HCT116 (cell line): ENCODE data around the gene HLCS. TPM values are rescaled to one million over a fixed set of nuclear protein-coding genes. Genes with fewer than 3 reads are reported as not detected.

Source experiments
- ATAC-seq: fragments of 200-7000 bp; cut with Tn5 transposase; 2 replicates; pipeline ENCODE4 v1.9.1; 2020; ENCODE audit warnings: mild to moderate bottlenecking, moderate library complexity
- BruUV-seq: library from RNA; stranded (reverse); fragments of 400-500 nt; replicated peaks from 2 replicates; lab custom pipeline; 2021; lab: Mats Ljungman, UMichigan
- CTCF ChIA-PET: fragments of 300-600 bp; sonication (Branson Sonifier 250); formaldehyde crosslinking; loops from one replicate; lab custom pipeline; 2021; ENCODE audit warnings: antibody characterized with exemption; lab: Charles Lee
- POLR2A ChIA-PET: fragments of 300-600, 350-600 bp; sonication (Branson Sonifier 250); formaldehyde crosslinking; loops from one replicate; lab custom pipeline; 2021; ENCODE audit warnings: antibody characterized with exemption; lab: Charles Lee
- RAD21 ChIA-PET, 2 experiments: fragments of 300-600 bp; sonication (Branson Sonifier 250); formaldehyde crosslinking; loops; one replicate each; lab custom pipeline; 2023; ENCODE audit warnings: low total read pairs in 2 of 2; ENCODE audit not compliant: uncharacterized antibody in 2 of 2, unreplicated experiment in 2 of 2, low non-redundant PET in 1 of 2; lab: Charles Lee
- DNase-seq: peaks from one replicate; pipeline ENCODE4 v3.0.0-alpha.2; 2010; ENCODE audit warnings: low read depth, low spot score
- H2AFZ ChIP-seq: fragments of 200-600 bp; shearing (Covaris generic), sonication (generic); 2 replicates; pipeline ENCODE4 v1.6.1; 2017; ENCODE audit warnings: low read depth, mixed run types, mixed read lengths, antibody characterized with exemption, low read length; ENCODE audit not compliant: poor library complexity, severe bottlenecking
- H3K27ac ChIP-seq: 2 replicates; pipeline ENCODE4 v1.5.1; 2012; ENCODE audit warnings: low read depth, low read length
- H3K27me3 ChIP-seq: fragments of 200-600 bp; sonication (generic); 2 replicates; pipeline ENCODE4 v1.6.1; 2016; ENCODE audit warnings: mixed run types, low read length, mixed read lengths; ENCODE audit not compliant: insufficient read depth
- H3K36me3 ChIP-seq, 2 experiments: fragments of 200-500 bp in 1 of 2; fragments of 200-600 bp in 1 of 2; sonication (Bioruptor generic) in 1 of 2; sonication (generic) in 1 of 2; 2 replicates each; pipeline versions ENCODE4 v1.5.1 to v1.6.1; 2014 to 2016; ENCODE audit warnings: low read length in 2 of 2, inconsistent platforms in 1 of 2, mixed read lengths in 1 of 2, mixed run types in 1 of 2; ENCODE audit not compliant: insufficient read depth in 2 of 2, control insufficient read depth in 1 of 2
- H3K4me1 ChIP-seq, 2 experiments: fragments of 200-600 bp in 1 of 2; sonication (generic) in 1 of 2; 2 replicates each; pipeline versions ENCODE4 v1.5.1 to v1.6.1; 2012 to 2017; ENCODE audit warnings: low read length in 2 of 2, inconsistent platforms in 1 of 2, mild to moderate bottlenecking in 1 of 2, mixed read lengths in 1 of 2, mixed run types in 1 of 2, moderate library complexity in 1 of 2; ENCODE audit not compliant: insufficient read depth in 2 of 2, control insufficient read depth in 1 of 2
- H3K4me2 ChIP-seq: fragments of 200-600 bp; sonication (generic); 2 replicates; pipeline ENCODE4 v1.6.1; 2017; ENCODE audit warnings: mixed run types, low read length, mixed read lengths
- H3K4me3 ChIP-seq, 2 experiments: fragments of 200-600 bp in 1 of 2; sonication (generic) in 1 of 2; replicated peaks in 1 of 2; 2 replicates each; pipeline ENCODE4 v1.5.1; 2011 to 2016; ENCODE audit warnings: low read length in 2 of 2, control low read depth in 1 of 2, low read depth in 1 of 2, mild to moderate bottlenecking in 1 of 2, mixed read lengths in 1 of 2, mixed run types in 1 of 2
- H3K79me2 ChIP-seq: fragments of 200-600 bp; sonication (generic); 2 replicates; pipeline ENCODE4 v1.6.1; 2017; ENCODE audit warnings: mild to moderate bottlenecking, mixed run types, low read length, moderate library complexity, mixed read lengths; ENCODE audit not compliant: insufficient read depth
- H3K9ac ChIP-seq: fragments of 200-600 bp; sonication (generic); 2 replicates; pipeline ENCODE4 v1.6.1; 2016; ENCODE audit warnings: low read length, mixed read lengths
- H3K9me2 ChIP-seq: fragments of 200-600 bp; sonication (generic), shearing (Covaris generic); 2 replicates; pipeline ENCODE4 v1.6.1; 2017; ENCODE audit warnings: mixed run types, mild to moderate bottlenecking, moderate library complexity; ENCODE audit not compliant: insufficient read depth
- H3K9me3 ChIP-seq, 2 experiments: fragments of 200-500 bp in 1 of 2; fragments of 200-600 bp in 1 of 2; sonication (Bioruptor generic) in 1 of 2; sonication (generic) in 1 of 2; 2 replicates each; pipeline ENCODE4 v1.6.1; 2014 to 2017; ENCODE audit warnings: low read length in 2 of 2, mixed read lengths in 2 of 2, inconsistent platforms in 1 of 2, low read depth in 1 of 2, mild to moderate bottlenecking in 1 of 2, mixed run types in 1 of 2, moderate library complexity in 1 of 2; ENCODE audit not compliant: control insufficient read depth in 1 of 2, insufficient read depth in 1 of 2
- H4K20me1 ChIP-seq: fragments of 200-600 bp; sonication (generic), shearing (Covaris generic); 2 replicates; pipeline ENCODE4 v1.6.1; 2017; ENCODE audit warnings: mixed run types, mild to moderate bottlenecking, moderate library complexity; ENCODE audit not compliant: insufficient read depth
- ATF3 ChIP-seq: IDR thresholded peaks from 2 replicates; pipeline ENCODE4 v1.6.1; 2012
- CBX3 ChIP-seq: IDR thresholded peaks from 2 replicates; pipeline ENCODE4 v1.6.1; 2012; ENCODE audit warnings: low read depth
- CEBPB ChIP-seq: IDR thresholded peaks from 2 replicates; pipeline ENCODE4 v1.6.1; 2012; ENCODE audit warnings: low read depth
- CTCF ChIP-seq, 3 experiments: fragments of 200-600 bp in 1 of 3; sonication (generic) in 1 of 3; IDR thresholded peaks in 2 of 3; conservative IDR thresholded peaks in 1 of 3; 2 replicates each; pipeline ENCODE4 v1.5.1; 2012 to 2017; ENCODE audit warnings: low read depth in 2 of 3, low read length in 2 of 3, antibody characterized with exemption in 1 of 3, borderline replicate concordance in 1 of 3, control low read depth in 1 of 3, mild to moderate bottlenecking in 1 of 3, mixed read lengths in 1 of 3, mixed run types in 1 of 3, moderate library complexity in 1 of 3; ENCODE audit not compliant: insufficient read depth in 1 of 3
- EGR1 ChIP-seq: IDR thresholded peaks from 2 replicates; pipeline ENCODE4 v1.6.1; 2012; ENCODE audit warnings: low read depth
- EZH2 ChIP-seq: fragments of 200-600 bp; sonication (generic); IDR thresholded peaks from 2 replicates; pipeline ENCODE4 v1.6.1; 2017; ENCODE audit warnings: antibody characterized with exemption, mixed run types
- FOSL1 ChIP-seq: IDR thresholded peaks from 2 replicates; pipeline ENCODE4 v1.6.1; 2012; ENCODE audit warnings: low read depth
- JUND ChIP-seq: IDR thresholded peaks from 2 replicates; pipeline ENCODE4 v1.6.1; 2012
- MAX ChIP-seq: IDR thresholded peaks from 2 replicates; pipeline ENCODE4 v1.6.1; 2012
- POLR2A ChIP-seq: IDR thresholded peaks from 2 replicates; pipeline ENCODE4 v1.7.0; 2011; ENCODE audit warnings: borderline replicate concordance; ENCODE audit not compliant: insufficient read depth, insufficient read length; ENCODE audit errors: extremely low read depth
- POLR2AphosphoS5 ChIP-seq: IDR thresholded peaks from 2 replicates; pipeline ENCODE4 v1.6.1; 2011; ENCODE audit warnings: mild to moderate bottlenecking, low read depth, low read length, moderate library complexity
- REST ChIP-seq: IDR thresholded peaks from 2 replicates; pipeline ENCODE4 v1.6.1; 2012; ENCODE audit warnings: low read depth
- SIN3A ChIP-seq: IDR thresholded peaks from 2 replicates; pipeline ENCODE4 v1.6.1; 2012; ENCODE audit warnings: low read depth
- SP1 ChIP-seq: IDR thresholded peaks from 2 replicates; pipeline ENCODE4 v1.6.1; 2012; ENCODE audit warnings: low read depth
- SRF ChIP-seq: IDR thresholded peaks from 2 replicates; pipeline ENCODE4 v1.6.1; 2012; ENCODE audit warnings: low read depth
- TCF7L2 ChIP-seq: IDR thresholded peaks from 2 replicates; pipeline ENCODE4 v1.7.0; 2011; ENCODE audit warnings: borderline replicate concordance, inconsistent platforms; ENCODE audit not compliant: insufficient read depth, insufficient read length; ENCODE audit errors: extremely low read depth
- YY1 ChIP-seq: IDR thresholded peaks from 2 replicates; pipeline ENCODE4 v1.6.1; 2011; ENCODE audit warnings: low read length, low read depth, moderate library complexity, mild to moderate bottlenecking; ENCODE audit not compliant: insufficient replicate concordance; ENCODE audit errors: extremely low read depth
- ZFX ChIP-seq: fragments of 450-650 bp; IDR thresholded peaks from 2 replicates; pipeline ENCODE4 v1.6.1; 2017
- ZNF274 ChIP-seq: fragments of 200-500 bp; sonication (Bioruptor generic); IDR thresholded peaks from 2 replicates; pipeline ENCODE4 v1.6.1; 2014; ENCODE audit warnings: mild to moderate bottlenecking, low read depth, low read length, inconsistent platforms
- intact Hi-C: fragments of 100-400 bp; cut with micrococcal nuclease; formaldehyde crosslinking; loops from 2 replicates; pipeline ENCODE4 v1.10.0; 2022
- total RNA-seq: library from RNA; stranded (reverse); gene quantifications from one replicate; pipeline ENCODE4 v1.2.1, GENCODE V29; 2021; ENCODE audit not compliant: unreplicated experiment

The HLCS gene
- total RNA-seq, 1 experiment from 2014 or later, result 18.5 TPM

GRCh38 chr21:36841866-36842265 lies 124.6 kb downstream of the HLCS start (continued):
- no peak for TF ChIP-seq ATF3
- no peak for TF ChIP-seq EGR1
- no peak for TF ChIP-seq ZNF274
- TF ChIP-seq SIN3A, result no peak
- no peak for TF ChIP-seq CBX3
- no peak for TF ChIP-seq MAX
- no peak for TF ChIP-seq FOSL1
- no peak for TF ChIP-seq JUND
- TF ChIP-seq POLR2A, result no peak
- TF ChIP-seq SP1, result no peak
- TF ChIP-seq, all 23 proteins: peak for 0

GRCh38 chr21:36839735-36840134 lies 126.7 kb downstream of the HLCS start:
- no peak overlapping the region for H2AFZ ChIP-seq
- TF ChIP-seq ZNF274 (no peak), JUND (no peak), TCF7L2 (no peak), POLR2A (no peak), POLR2AphosphoS5 (no peak), CEBPB (no peak), ZFX (no peak), YY1 (no peak), SRF (no peak), EZH2 (no peak), REST (no peak), FOSL1 (no peak), CTCF (IDR thresholded peaks at IDR 0.05 in 2 of 3, conservative IDR thresholded peaks at IDR 0.05 in 1 of 3; ENCODE audit: borderline replicate concordance in 1 of 3, insufficient read depth in 1 of 3, low read depth in 2 of 3, low read length in 2 of 3) (no peak), CBX3 (no peak), MAX (no peak)

More at GRCh38 chr21:36839735-36840134, 126.7 kb downstream of the HLCS start:
- Histone ChIP-seq H3K4me2 (no peak overlapping the region), H3K9ac (no peak overlapping the region), H4K20me1 (no peaks in the 10 kb centered on the region), H3K27ac (no peak overlapping the region), H3K4me1 (peaks cover 2 to 9% of the 10 kb centered on the region in 2 experiments; a peak in 3 of 4 replicates), H3K9me3 (no peaks in the 10 kb centered on the region), H3K27me3 (no peaks in the 10 kb centered on the region), H3K36me3 (no peaks in the 10 kb centered on the region), H3K79me2 (no peaks in the 10 kb centered on the region), H3K4me3 (no peak overlapping the region), H3K9me2 (no peaks in the 10 kb centered on the region)
- POLR2A ChIA-PET, result no interaction called here
- DNase-seq, result no peak
- RAD21 ChIA-PET, result no interaction called here
- intact Hi-C loops, result loop anchor here (10.0 kb wide), 1 partner anchor 85 kb away; no protein-coding TSS in a partner anchor
- CTCF ChIA-PET, result interaction anchor here (1.2 kb wide), 1 partner anchor 210 kb away, joined by 3 read pairs; no protein-coding TSS in a partner anchor
- BruUV-seq, result no TSS peak
- ATAC-seq, result no peak
